ENCODE data around the gene CD3E.
A peak's percentile ranks its signal among the peaks of the same experiment; 100 is the strongest.

Gene CD3E

GRCh38 chr11:118349475-118349874 is 44.9 kb downstream of the CD3E start:
- POLR2A ChIA-PET, result no interaction called here
- CTCF ChIA-PET, result no interaction called here
- Histone ChIP-seq H3K27ac (ENCODE audit: extremely low read depth, low read depth, low read length) (no peak overlapping the region), H3K36me3 (ENCODE audit: control insufficient read depth in 2 of 2, insufficient read depth in 1 of 2, low read length in 2 of 2) (no peaks in the 10 kb centered on the region), H3K4me3 (ENCODE audit: low read depth, low read length) (no peak overlapping the region), H3K9me3 (ENCODE audit: control insufficient read depth, insufficient read depth, low read depth, low read length) (no peaks in the 10 kb centered on the region), H3K4me1 (ENCODE audit: control insufficient read depth, insufficient read depth, low read length) (no peaks in the 10 kb centered on the region)
- TF ChIP-seq ZNF292 (tag by site-specific recombination; IDR thresholded peaks at IDR 0.05; ENCODE audit: borderline replicate concordance, low read depth) (no peak), ZSCAN16 (tag by site-specific recombination; IDR thresholded peaks at IDR 0.05) (no peak), KLF1 (tag by site-specific recombination; IDR thresholded peaks at IDR 0.05) (no peak), ZNF132 (tag by site-specific recombination; IDR thresholded peaks at IDR 0.05; ENCODE audit: borderline replicate concordance) (no peak), IKZF3 (tag by site-specific recombination; IDR thresholded peaks at IDR 0.05) (no peak), ZNF660 (tag by site-specific recombination; IDR thresholded peaks at IDR 0.05) (no peak), GFI1B (tag by site-specific recombination; IDR thresholded peaks at IDR 0.05) (no peak), ZNF10 (tag by site-specific recombination; IDR thresholded peaks at IDR 0.05) (no peak), TRIM28 (IDR thresholded peaks at IDR 0.05; ENCODE audit: borderline replicate concordance, low read length) (no peak), ZNF37A (tag by site-specific recombination; IDR thresholded peaks at IDR 0.05) (no peak), ZNF48 (tag by site-specific recombination; IDR thresholded peaks at IDR 0.05) (no peak), SCRT2 (tag by site-specific recombination; IDR thresholded peaks at IDR 0.05) (no peak), ZNF830 (tag by site-specific recombination; IDR thresholded peaks at IDR 0.05; ENCODE audit: low read depth) (no peak)

GRCh38 chr11:118353084-118353710 is 48.7 kb downstream of the CD3E start:
- Histone ChIP-seq H3K36me3 (ENCODE audit: control insufficient read depth in 2 of 2, insufficient read depth in 1 of 2, low read length in 2 of 2) (no peaks in the 10 kb centered on the region), H3K4me1 (ENCODE audit: control insufficient read depth, insufficient read depth, low read length) (no peaks in the 10 kb centered on the region), H3K9me3 (ENCODE audit: control insufficient read depth, insufficient read depth, low read depth, low read length) (no peaks in the 10 kb centered on the region), H3K4me3 (ENCODE audit: low read depth, low read length) (no peak overlapping the region), H3K27ac (ENCODE audit: extremely low read depth, low read depth, low read length) (no peak overlapping the region)
- ChIA-PET CTCF (interaction anchor here (0.6 to 4.8 kb wide), 17 partner anchors 10 to 234 kb away, joined by 3 to 52 read pairs (median 4); no protein-coding TSS in a partner anchor), POLR2A (no interaction called here)
- no peak for TF ChIP-seq FEZF1 (tag by site-specific recombination; IDR thresholded peaks at IDR 0.05)
- 0 out of 2 replicates have a peak, but pooled peaks have one; percentile 34 for TF ChIP-seq ZNF2 (tag by site-specific recombination; IDR thresholded peaks at IDR 0.05)
- peak; percentile 68; the same call in 1 of the 2 replicates for TF ChIP-seq ZNF362 (tag by site-specific recombination; IDR thresholded peaks at IDR 0.05)
- TF ChIP-seq ZNF654 (tag by site-specific recombination; IDR thresholded peaks at IDR 0.05; ENCODE audit: low read depth), result peak; percentile 49

- Histone ChIP-seq H3K4me3 (ENCODE audit: low read depth, low read length) (no peak overlapping the region), H3K4me1 (ENCODE audit: control insufficient read depth, insufficient read depth, low read length) (0 out of 2 replicates have a peak, but pooled peaks cover 2% of the 10 kb centered on the region), H3K36me3 (ENCODE audit: control insufficient read depth in 2 of 2, insufficient read depth in 1 of 2, low read length in 2 of 2) (peaks cover 0 to 7% of the 10 kb centered on the region in 2 experiments; a peak in 2 of 3 replicates), H3K9me3 (ENCODE audit: control insufficient read depth, insufficient read depth, low read depth, low read length) (no peaks in the 10 kb centered on the region), H3K27ac (ENCODE audit: extremely low read depth, low read depth, low read length) (no peak overlapping the region)
- CTCF ChIA-PET, result interaction anchor here (0.7 to 1.1 kb wide), 2 partner anchors 9 to 162 kb away, joined by 3 to 4 read pairs; no protein-coding TSS in a partner anchor
- POLR2A ChIA-PET, result no interaction called here
- 0 out of 2 replicates have a peak, but pooled peaks have one; percentile 25 for TF ChIP-seq ZNF660 (tag by site-specific recombination; IDR thresholded peaks at IDR 0.05)
- no peak for TF ChIP-seq ZNF548 (tag by site-specific recombination; IDR thresholded peaks at IDR 0.05)
Measured at GRCh38 chr11:118358071-118358470, 53.5 kb downstream of the CD3E start.

Data from HEK293 (cell line).